GM10266 (cell line): Measurements from ENCODE around the gene CREBL2.
"Not testable (repeated sequence)": the region's sequence is repeated elsewhere in the genome, so short reads cannot be mapped to it uniquely, and the experiment has no call there.

Experiments used
- DNase-seq: peaks from one replicate; pipeline ENCODE4 v3.0.0; 2012; ENCODE audit errors: extremely low spot score
- TF ChIP-seq, protein P1 (sequence below): IDR thresholded peaks from 2 replicates; pipeline ENCODE4 v1.5.1; 2012; ENCODE audit warnings: mild to moderate bottlenecking, low read depth; ENCODE audit not compliant: control insufficient read depth, insufficient read depth; ENCODE audit errors: missing control alignments

Gene CREBL2, protein sequence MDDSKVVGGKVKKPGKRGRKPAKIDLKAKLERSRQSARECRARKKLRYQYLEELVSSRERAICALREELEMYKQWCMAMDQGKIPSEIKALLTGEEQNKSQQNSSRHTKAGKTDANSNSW

DNA sequence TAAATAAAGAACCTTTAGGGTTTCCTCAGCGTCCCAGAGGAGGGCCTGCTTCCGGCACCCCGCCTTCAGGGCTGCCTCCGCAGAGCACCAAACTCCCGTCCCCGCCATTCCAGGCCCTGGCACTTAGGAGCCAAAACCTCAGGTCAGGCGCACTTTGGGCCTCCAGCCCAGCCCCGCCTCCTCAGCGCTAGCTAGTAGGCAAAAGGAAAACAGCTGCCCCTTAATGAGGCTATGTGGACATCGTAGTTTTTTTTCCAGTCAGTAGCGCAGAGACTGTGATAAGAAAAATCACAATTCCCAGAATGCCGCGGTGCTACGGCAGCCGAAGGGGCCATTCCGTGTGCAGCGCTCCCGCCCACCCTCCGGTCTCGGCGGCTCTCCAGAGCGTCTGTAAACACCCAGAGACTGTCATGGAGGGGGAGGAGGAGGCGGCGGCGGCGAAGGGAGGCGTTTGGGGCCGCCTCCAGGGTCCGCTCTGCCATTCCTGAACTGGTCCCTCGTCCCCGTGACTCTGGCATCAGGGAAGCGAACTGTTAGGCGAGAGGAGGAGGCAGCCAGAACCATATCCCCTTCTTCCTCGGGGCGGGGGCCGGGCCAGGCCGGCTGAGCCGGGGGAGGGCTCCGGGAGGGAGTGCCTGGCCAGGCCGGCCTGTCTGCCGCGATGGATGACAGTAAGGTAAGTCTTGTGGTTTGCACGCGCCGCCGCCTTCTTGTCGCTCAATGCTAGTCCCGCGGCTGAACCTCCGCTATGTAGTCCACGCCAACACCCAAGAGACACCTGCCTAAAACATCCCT is at the start of gene CREBL2:
CREBL2 (plus strand) TSS at position 365 of the 795 bp plus-strand sequence; CDS start at position 662, 297 bp downstream.
- TF ChIP-seq, protein P1, sequence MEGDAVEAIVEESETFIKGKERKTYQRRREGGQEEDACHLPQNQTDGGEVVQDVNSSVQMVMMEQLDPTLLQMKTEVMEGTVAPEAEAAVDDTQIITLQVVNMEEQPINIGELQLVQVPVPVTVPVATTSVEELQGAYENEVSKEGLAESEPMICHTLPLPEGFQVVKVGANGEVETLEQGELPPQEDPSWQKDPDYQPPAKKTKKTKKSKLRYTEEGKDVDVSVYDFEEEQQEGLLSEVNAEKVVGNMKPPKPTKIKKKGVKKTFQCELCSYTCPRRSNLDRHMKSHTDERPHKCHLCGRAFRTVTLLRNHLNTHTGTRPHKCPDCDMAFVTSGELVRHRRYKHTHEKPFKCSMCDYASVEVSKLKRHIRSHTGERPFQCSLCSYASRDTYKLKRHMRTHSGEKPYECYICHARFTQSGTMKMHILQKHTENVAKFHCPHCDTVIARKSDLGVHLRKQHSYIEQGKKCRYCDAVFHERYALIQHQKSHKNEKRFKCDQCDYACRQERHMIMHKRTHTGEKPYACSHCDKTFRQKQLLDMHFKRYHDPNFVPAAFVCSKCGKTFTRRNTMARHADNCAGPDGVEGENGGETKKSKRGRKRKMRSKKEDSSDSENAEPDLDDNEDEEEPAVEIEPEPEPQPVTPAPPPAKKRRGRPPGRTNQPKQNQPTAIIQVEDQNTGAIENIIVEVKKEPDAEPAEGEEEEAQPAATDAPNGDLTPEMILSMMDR: no peak
- peak; percentile 84 for DNase-seq

DNA sequence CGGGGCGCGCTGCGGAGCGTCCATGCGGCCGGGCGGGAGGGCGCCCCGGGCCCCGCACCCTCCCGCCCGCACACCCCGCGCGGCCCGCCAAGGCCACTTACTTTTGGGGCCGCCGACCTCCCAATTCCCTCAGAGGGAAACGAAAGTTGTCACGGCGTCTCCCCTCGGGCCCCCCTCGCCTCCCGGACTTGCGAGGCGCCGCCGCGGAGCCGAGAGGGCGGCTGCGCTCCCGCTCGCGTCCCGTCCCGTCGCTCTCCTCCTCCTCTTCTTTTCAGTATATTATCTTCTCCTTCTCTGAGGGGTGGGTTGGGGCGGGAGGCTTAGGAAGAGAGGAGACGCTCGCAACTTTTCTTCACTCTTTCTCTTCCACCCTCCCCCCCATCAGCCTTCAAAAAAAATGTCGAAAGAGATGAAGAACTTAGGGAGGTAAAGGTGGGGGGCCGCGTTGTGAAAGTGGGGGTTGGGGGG is 49.6 kb upstream of the CREBL2 start:
- peak; percentile 45 for DNase-seq
- TF ChIP-seq, protein P1: no peak

DNA sequence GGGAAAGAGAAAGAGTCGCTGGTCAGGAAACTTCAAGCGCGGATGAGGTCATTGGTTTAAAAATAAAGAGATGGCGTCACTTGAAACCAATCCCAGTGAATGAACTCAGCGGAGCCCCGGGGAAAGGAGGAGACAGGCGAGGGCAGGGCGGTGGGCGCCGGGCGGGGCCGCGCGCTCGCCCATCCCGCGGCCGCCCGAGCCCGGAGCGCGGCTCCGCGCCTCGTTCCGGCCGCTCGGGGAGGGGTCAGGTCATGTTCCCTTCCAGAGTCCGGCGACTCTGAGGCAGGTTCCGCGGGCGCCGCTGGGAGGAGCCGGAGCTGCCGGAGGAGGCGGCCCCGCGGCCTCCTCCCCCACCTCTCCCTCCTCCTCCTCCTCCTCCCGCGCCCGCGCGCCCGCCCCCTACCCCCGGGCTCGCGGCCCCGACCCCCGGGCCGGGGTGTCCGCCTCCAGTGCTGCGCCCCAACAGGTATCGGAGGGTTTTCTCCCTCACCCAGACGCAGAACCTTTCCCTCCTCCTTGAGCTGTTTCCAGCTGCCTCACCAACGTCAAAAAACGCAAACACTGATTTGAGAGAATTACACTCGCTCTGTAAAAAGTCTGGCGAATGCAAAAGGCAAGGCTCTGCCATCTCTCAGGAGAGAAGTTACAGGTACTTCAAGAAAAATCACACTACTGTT is 49.0 kb upstream of the CREBL2 start, which contains the start of gene DUSP16:
DUSP16 (minus strand) TSS at position 279 of the 677 bp plus-strand sequence. CDS start 41,765 bp downstream, outside the sequence.
- DNase-seq: peak; percentile 96
- TF ChIP-seq, protein P1: no peak

DNA sequence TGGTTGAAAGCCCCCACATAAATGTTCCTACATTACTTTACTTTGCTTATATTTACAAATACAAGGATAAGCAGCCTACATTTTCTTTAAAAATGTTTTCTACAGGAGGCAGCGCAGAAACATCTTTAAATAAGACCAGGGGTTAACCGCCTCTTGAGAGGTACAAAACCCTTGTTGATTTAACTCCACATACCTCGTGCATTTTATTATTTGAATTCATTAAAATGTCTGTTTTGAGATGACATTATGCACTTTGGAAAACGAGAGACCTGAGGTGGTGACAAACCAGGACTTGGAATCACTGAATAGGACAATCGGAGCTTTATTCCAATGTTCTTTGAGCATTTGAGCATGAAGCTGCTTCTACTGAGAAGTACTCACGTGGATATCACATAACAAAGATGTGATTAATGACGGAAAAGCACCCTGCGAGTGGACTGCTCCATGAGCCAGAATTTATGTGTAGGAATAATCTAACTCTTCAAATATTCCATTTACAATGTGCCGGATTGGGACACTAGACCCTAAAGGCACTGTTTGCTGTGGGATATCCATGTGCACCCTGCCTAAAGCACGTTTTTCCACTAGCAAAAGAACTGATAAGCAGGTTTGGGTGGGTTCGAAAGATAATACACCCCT is 48.3 kb upstream of the CREBL2 start:
- DNase-seq: no peak
- TF ChIP-seq, protein P1: no peak

DNA sequence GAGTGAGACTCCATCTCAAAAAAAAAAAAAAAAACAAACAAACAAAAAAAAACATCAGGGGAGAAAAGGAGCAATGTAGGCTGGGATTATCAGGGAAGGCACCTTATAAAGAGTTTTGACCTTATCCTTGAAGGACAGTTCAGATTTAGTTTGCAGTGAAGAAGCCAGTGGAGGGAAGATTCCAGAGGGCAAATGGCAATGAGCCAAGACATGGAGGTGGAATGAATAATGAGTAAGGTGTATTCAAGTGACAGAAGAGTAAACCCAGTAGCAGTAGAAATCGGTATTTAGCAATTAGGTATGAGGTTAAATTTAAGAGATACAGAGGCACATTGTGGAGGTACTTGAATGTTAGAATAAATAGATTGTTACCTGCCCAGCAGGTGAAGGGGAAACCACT is 46.8 kb upstream of the CREBL2 start:
- peak; percentile 13 for DNase-seq
- TF ChIP-seq, protein P1: no peak

DNA sequence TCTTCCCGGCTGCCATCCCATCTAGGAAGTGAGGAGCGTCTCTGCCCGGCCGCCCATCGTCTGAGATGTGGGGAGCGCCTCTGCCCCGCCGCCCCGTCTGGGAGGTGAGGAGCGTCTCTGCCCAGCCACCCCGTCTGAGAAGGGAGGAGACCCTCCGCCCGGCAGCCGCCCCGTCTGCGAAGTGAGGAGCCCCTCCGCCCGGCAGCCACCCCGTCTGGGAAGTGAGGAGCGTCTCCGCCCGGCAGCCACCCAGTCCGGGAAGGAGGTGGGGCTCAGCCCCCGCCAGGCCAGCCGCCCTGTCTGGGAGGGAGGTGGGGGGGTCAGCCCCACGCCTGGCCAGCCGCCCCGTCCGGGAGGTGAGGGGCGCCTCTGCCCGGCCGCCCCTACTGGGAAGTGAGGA is 45.7 kb upstream of the CREBL2 start:
- not testable (repeated sequence) for DNase-seq

DNA sequence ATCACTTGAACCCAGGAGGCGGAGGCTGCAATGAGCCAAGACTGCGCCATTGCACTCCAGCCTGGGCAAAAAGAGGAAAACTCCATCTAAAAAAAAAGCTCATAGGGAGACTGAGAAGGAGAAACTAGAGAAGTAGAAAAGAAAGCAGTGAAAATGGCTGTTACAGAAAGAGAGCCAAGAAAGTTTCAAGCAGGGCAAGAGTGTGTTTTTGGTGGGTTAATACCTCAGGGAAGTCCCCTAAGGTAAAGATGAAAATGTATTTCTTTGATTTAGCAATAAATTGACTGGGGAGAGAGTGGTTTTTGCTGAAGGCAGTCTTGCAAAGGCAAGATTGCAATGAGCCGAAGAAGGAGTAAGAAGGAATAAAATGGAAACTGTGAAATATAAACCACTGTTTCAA is 39.0 kb upstream of the CREBL2 start:
- no peak for DNase-seq
- TF ChIP-seq, protein P1: no peak
